B cell (primary cell): ENCODE results near the gene HES4. TPM values are rescaled to one million over a fixed set of nuclear protein-coding genes. Genes with fewer than 3 reads are reported as not detected.

ENCODE experiments used
- ATAC-seq: fragments of 200-7000 bp; cut with Tn5 transposase; one replicate; pipeline ENCODE4 v1.10.0; 2021; ENCODE audit warnings: low read depth, mild to moderate bottlenecking, moderate number of reproducible peaks, moderate library complexity
- CTCF ChIA-PET: fragments of 350-600 bp; sonication (Branson Sonifier 250); formaldehyde crosslinking; loops from one replicate; lab custom pipeline; 2021; ENCODE audit warnings: antibody characterized with exemption, inconsistent platforms; lab: Charles Lee
- POLR2A ChIA-PET: fragments of 350-600 bp; sonication (Branson Sonifier 250); formaldehyde crosslinking; loops from one replicate; lab custom pipeline; 2021; ENCODE audit warnings: antibody characterized with exemption; lab: Charles Lee
- DNase-seq: peaks from one replicate; pipeline ENCODE4 v3.0.0; 2013
- H2AFZ ChIP-seq: 2 replicates; pipeline ENCODE4 v1.6.1; 2012; ENCODE audit warnings: mild to moderate bottlenecking, low read depth, low read length; ENCODE audit not compliant: insufficient read depth, poor library complexity, severe bottlenecking
- H3K27ac ChIP-seq, 2 donors: 1 replicate in 1 of 2; 2 replicates in 1 of 2; pipeline ENCODE4 v1.5.1; 2012 to 2013; ENCODE audit warnings: low read length in 2 of 2, mild to moderate bottlenecking in 2 of 2, moderate library complexity in 1 of 2
- H3K27me3 ChIP-seq, 4 experiments: fragments of 200-600 bp in 1 of 4; sonication (generic) in 1 of 4; replicated peaks in 1 of 4; 1 replicate in 2 of 4; 2 replicates in 2 of 4; pipeline versions ENCODE4 v1.6.1 to v1.7.0; 2013 to 2016; ENCODE audit warnings: low read length in 3 of 4, mild to moderate bottlenecking in 2 of 4, mixed read lengths in 1 of 4, moderate library complexity in 1 of 4; ENCODE audit not compliant: insufficient read depth in 4 of 4, control insufficient read depth in 3 of 4; ENCODE audit errors: control extremely low read depth in 1 of 4
- H3K36me3 ChIP-seq, 2 experiments: replicated peaks in 1 of 2; 1 replicate in 1 of 2; 2 replicates in 1 of 2; pipeline versions ENCODE4 v1.6.1 to v1.7.1; 2013; ENCODE audit warnings: low read length in 1 of 2; ENCODE audit not compliant: insufficient read depth in 2 of 2, control insufficient read depth in 1 of 2; ENCODE audit errors: control extremely low read depth in 1 of 2, extremely low read depth in 1 of 2
- H3K4me1 ChIP-seq, 2 donors: fragments of 200-600 bp in 1 of 2; sonication (generic) in 1 of 2; 1 replicate in 1 of 2; 2 replicates in 1 of 2; pipeline versions ENCODE4 v1.5.1 to v1.6.1; 2013 to 2017; ENCODE audit warnings: low read length in 2 of 2; ENCODE audit not compliant: control insufficient read depth in 2 of 2, insufficient read depth in 2 of 2
- H3K4me2 ChIP-seq: replicated peaks from 2 replicates; pipeline ENCODE3; 2012; ENCODE audit warnings: mild to moderate bottlenecking, low read depth, low read length; ENCODE audit not compliant: poor library complexity, severe bottlenecking
- H3K4me3 ChIP-seq, 5 experiments: fragments of 200-600 bp in 1 of 5; sonication (generic) in 1 of 5; 1 replicate in 3 of 5; 2 replicates in 2 of 5; pipeline versions ENCODE4 v1.5.1 to v1.7.0; 2011 to 2016; ENCODE audit warnings: low read length in 4 of 5, mild to moderate bottlenecking in 4 of 5, low read depth in 2 of 5, control low read depth in 1 of 5, moderate library complexity in 1 of 5; ENCODE audit not compliant: insufficient read depth in 1 of 5; ENCODE audit errors: control extremely low read depth in 1 of 5, extremely low read depth in 1 of 5
- H3K79me2 ChIP-seq: fragments of 200-600 bp; sonication (generic); one replicate; pipeline ENCODE4 v1.6.0; 2016; ENCODE audit warnings: low read length; ENCODE audit not compliant: control insufficient read depth, insufficient read depth
- H3K9ac ChIP-seq: fragments of 200-600 bp; sonication (generic); 2 replicates; pipeline ENCODE4 v1.6.1; 2017; ENCODE audit warnings: mild to moderate bottlenecking, low read length, moderate library complexity
- H3K9me3 ChIP-seq, 3 donors: one replicate each; pipeline versions ENCODE4 v1.6.1 to v1.7.1; 2013; ENCODE audit warnings: low read length in 2 of 3; ENCODE audit not compliant: control insufficient read depth in 2 of 3, insufficient read depth in 1 of 3; ENCODE audit errors: control extremely low read depth in 1 of 3
- H4K20me1 ChIP-seq: 2 replicates; pipeline ENCODE4 v1.6.0; 2012; ENCODE audit warnings: mild to moderate bottlenecking, low read length; ENCODE audit not compliant: insufficient read depth, control insufficient read depth, poor library complexity, severe bottlenecking
- H3K27ac Mint-ChIP-seq: one replicate; pipeline ENCODE4 v1.8.0; 2021; ENCODE audit warnings: mixed read lengths
- H3K27me3 Mint-ChIP-seq: one replicate; pipeline ENCODE4 v1.8.0; 2021; ENCODE audit warnings: mixed read lengths
- H3K4me1 Mint-ChIP-seq: one replicate; pipeline ENCODE4 v1.8.0; 2021; ENCODE audit warnings: mixed read lengths
- H3K4me3 Mint-ChIP-seq: one replicate; pipeline ENCODE4 v1.8.0; 2021; ENCODE audit warnings: mixed read lengths
- H3K9me3 Mint-ChIP-seq: one replicate; pipeline ENCODE4 v1.8.0; 2022; ENCODE audit warnings: mixed read lengths; ENCODE audit not compliant: insufficient read depth
- EZH2 ChIP-seq: IDR thresholded peaks from 2 replicates; pipeline ENCODE4 v1.6.1; 2012; ENCODE audit warnings: borderline replicate concordance, low read depth, mild to moderate bottlenecking, moderate library complexity, low read length; ENCODE audit not compliant: insufficient read depth, poor library complexity, severe bottlenecking
- WGBS: methylation state at CpG from one replicate; pipeline ENCODE4 v1.1.5; 2013; ENCODE audit warnings: missing lambda C conversion rate; ENCODE audit not compliant: insufficient coverage; 5-methylcytosine and 5-hydroxymethylcytosine counted together
- intact Hi-C: fragments of 100-400 bp; cut with micrococcal nuclease; formaldehyde crosslinking; loops from one replicate; pipeline ENCODE4 v1.10.0; 2022
- polyA plus RNA-seq: library from polyadenylated mRNA; depleted of rRNA; stranded (reverse); fragments of >200 nt; gene quantifications from 2 replicates; pipeline ENCODE4 v1.2.3, GENCODE V29; 2012
- total RNA-seq, 2 donors: library from RNA; stranded (reverse); fragments of 120-200 nt in 1 of 2; gene quantifications; 1 replicate in 1 of 2; 2 replicates in 1 of 2; pipeline versions ENCODE4 v1.2.3 to v1.2.4, GENCODE V29; 2013 to 2022
- TF ChIP-seq, protein P1 (sequence below): fragments of 200-600 bp; IDR thresholded peaks from one replicate; pipeline ENCODE4 v1.8.0; 2022; ENCODE audit warnings: antibody characterized with exemption, mild to moderate bottlenecking

Gene HES4
- total and polyA plus RNA-seq, 2 donors (not counting 1 experiment from before 2014, with no cell fraction given) = 3.2 to 4.5 TPM

DNA sequence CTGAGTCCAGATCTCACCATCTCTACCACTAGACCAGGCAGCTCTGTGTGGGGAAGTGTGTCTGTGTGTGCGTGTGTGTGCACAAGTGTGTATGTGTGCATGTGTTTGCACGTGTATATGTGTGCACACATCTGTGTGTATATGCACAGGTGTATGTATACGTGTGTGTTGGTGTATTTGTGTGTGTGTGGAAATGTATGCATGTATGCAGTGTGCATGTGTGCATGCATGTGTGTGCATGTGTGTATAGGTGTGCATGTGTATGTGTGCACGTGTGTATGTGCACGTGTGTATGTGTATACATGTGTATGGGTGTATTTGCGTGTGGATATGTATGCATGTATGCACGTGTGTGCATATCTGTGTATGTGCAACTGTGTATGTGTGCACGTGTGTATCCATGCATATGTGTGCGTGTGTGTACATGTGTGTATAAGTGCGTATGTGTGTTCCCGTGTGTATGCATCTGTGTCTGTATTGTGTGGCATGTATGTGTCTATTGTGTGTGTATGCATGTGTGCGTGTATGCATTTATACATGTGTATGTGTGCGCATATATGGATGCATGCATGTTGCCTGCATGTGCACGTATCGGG is 30.5 kb downstream of the HES4 start:
- Mint-ChIP-seq H3K9me3 (no peaks in the 10 kb centered on the region), H3K4me1 (peaks cover 4% of the 10 kb centered on the region), H3K4me3 (peak overlapping the region; percentile 26), H3K27me3 (peaks cover 17% of the 10 kb centered on the region), H3K27ac (peak overlapping the region; percentile 53)
- DNase-seq = no peak
- POLR2A ChIA-PET = no interaction called here
- Histone ChIP-seq H4K20me1 (no peaks in the 10 kb centered on the region), H3K79me2 (no peaks in the 10 kb centered on the region), H3K9me3 (peaks cover 0 to 6% (median 0%) of the 10 kb centered on the region in 3 donors), H2AFZ (no peak overlapping the region), H3K27me3 (peaks cover 0 to 64% (median 17%) of the 10 kb centered on the region in 4 experiments), H3K4me2 (no peak overlapping the region), H3K9ac (no peak overlapping the region), H3K4me3 (no peak overlapping the region), H3K36me3 (no peaks in the 10 kb centered on the region), H3K4me1 (peaks cover 13 to 16% of the 10 kb centered on the region in 2 donors), H3K27ac (no peak overlapping the region)
- no peak for ATAC-seq
- intact Hi-C loops = no loop called here
- WGBS = 90% methylated on average over 15 of the region's 15 CpGs
- TF ChIP-seq, protein P1, sequence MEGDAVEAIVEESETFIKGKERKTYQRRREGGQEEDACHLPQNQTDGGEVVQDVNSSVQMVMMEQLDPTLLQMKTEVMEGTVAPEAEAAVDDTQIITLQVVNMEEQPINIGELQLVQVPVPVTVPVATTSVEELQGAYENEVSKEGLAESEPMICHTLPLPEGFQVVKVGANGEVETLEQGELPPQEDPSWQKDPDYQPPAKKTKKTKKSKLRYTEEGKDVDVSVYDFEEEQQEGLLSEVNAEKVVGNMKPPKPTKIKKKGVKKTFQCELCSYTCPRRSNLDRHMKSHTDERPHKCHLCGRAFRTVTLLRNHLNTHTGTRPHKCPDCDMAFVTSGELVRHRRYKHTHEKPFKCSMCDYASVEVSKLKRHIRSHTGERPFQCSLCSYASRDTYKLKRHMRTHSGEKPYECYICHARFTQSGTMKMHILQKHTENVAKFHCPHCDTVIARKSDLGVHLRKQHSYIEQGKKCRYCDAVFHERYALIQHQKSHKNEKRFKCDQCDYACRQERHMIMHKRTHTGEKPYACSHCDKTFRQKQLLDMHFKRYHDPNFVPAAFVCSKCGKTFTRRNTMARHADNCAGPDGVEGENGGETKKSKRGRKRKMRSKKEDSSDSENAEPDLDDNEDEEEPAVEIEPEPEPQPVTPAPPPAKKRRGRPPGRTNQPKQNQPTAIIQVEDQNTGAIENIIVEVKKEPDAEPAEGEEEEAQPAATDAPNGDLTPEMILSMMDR = no peak
- TF ChIP-seq EZH2 = no peak
- CTCF ChIA-PET = no interaction called here
